H54 (cell line): ENCODE measurements around the gene ZNF530.

Experiments
- DNase-seq: peaks from one replicate; pipeline ENCODE4 v3.0.0; 2011; ENCODE audit warnings: low spot score, mixed read lengths; ENCODE audit not compliant: insufficient read length
- FAIRE-seq: peaks from 3 replicates; lab custom pipeline; 2011; peaks lifted over from hg19 to GRCh38; lab: Jason Lieb, UNC
- POLR2A ChIP-seq: IDR thresholded peaks from 2 replicates; pipeline ENCODE4 v1.6.1; 2011; ENCODE audit warnings: low read depth, mild to moderate bottlenecking, low read length

ZNF530 gene

DNA sequence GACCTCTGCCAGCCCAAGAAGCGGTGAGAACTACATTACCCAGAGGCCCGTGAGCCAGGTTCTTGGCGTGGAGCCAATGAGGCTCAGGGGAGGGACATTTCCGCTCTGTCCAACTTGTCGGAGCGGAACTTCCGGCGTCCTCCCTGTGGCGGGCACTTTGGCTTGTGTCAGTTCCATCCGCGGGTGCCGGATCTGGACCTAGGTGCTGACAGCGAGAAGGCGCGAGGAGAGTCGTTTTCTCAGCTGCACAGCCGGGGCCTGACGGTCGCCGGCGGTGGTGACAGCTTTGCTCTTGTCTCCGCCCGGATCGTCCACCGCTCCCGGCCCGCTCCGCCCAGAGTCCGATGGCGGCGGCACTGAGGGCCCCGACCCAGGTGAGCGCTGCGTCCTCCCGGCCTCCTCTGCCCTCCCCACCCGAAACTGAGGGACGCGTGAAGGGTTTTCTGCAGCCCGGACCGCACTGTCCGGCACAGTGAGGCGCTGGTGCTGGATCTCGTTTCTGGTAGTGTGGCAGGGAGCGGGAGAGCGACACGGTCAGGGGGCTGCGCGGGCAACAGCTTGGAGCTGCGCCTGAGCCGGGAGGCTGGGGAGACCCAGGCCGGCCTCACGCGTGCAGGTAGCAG, at the start of gene ZNF530:
ZNF530 (plus strand) TSS at position 125 of the 623 bp plus-strand sequence. CDS start 4,461 bp downstream, outside the sequence.
- TF ChIP-seq POLR2A: peak; percentile 87
- peak; percentile 45 for FAIRE-seq
- peak; percentile 96 for DNase-seq

GRCh38 chr19:57552432-57552831, 47.3 kb upstream of the ZNF530 start:
- DNase-seq (no peak), FAIRE-seq (no peak)
- TF ChIP-seq POLR2A: no peak

DNA sequence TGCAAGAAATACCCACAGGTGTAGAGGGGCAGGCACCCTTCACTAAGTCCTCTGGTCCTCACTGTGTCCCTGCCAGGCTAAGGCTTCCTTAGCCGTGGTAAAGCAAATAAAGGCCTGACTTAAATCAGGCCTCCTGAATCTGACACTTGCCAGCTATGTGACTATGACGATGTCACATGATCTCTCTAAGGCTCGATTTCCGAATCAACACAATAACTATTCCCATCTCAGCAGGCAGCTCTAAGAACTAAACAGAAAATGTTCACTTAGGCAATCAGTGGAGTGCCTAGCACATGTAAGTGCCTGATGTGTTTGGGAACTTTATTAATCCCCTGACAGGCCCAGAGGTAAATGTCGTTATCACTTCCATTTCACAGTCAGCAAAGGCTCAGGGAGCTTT, 42.0 kb upstream of the ZNF530 start:
- TF ChIP-seq POLR2A: no peak
- DNase-seq (no peak), FAIRE-seq (no peak)

DNA sequence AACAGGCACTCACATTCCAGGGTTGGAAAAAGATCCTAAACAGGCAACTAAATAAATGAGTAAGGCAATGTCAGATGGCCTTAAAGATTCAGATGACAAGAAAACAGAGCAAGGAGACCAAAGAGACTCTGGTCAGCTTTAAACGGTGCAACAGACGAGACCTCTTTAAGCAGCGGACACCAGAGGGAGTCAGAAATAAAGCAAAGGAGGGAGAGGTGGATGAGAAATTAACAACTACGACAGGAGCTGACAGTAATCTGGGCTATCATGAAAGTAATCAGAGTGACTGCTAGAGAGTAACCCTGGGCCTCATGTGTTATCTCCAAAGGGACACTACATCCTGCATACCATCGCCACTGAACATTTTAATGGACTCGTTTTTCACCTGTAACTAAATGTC, 41.2 kb upstream of the ZNF530 start:
- DNase-seq: no peak
- no peak for FAIRE-seq
- no peak for TF ChIP-seq POLR2A

DNA sequence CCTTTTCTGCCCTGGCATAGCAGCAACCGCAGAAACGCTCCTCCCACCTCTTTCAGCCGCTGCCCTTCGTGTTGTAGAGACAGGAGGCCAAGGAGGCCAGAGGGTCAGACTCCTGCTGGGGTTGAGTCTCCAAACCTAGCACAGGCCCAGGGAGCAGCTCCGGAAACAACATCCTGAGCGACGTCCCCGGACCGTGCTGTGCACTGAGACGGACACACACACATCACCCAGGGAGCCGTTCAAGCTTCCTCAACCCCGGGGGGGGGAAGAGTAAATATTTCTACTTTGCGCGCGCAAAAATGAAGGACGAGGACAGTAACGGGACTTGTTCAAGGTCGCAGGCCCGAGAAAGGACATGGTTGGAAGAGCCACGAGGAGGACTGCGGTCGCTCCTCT, 40.7 kb upstream of the ZNF530 start:
- 0 out of 2 replicates have a peak, but pooled peaks have one; percentile 14 for TF ChIP-seq POLR2A
- FAIRE-seq (no peak), DNase-seq (peak; percentile 87)

GRCh38 chr19:57559404-57560025, 40.2 kb upstream of the ZNF530 start, which contains the start of gene ZNF550:
Gene ZNF550, minus strand, starts transcription at chr19:57559863. Its CDS starts 181 bp downstream, at chr19:57559682.
- DNase-seq (peak; percentile 96), FAIRE-seq (peak; percentile 15)
- peak; percentile 93 for TF ChIP-seq POLR2A

GRCh38 chr19:57560049-57560491, 39.6 kb upstream of the ZNF530 start:
- FAIRE-seq (no peak), DNase-seq (peak; percentile 76)
- peak; percentile 56 for TF ChIP-seq POLR2A

GRCh38 chr19:57563547-57563946, 36.1 kb upstream of the ZNF530 start:
- TF ChIP-seq POLR2A: no peak
- DNase-seq (no peak), FAIRE-seq (no peak)

GRCh38 chr19:57566396-57567265, 33.1 kb upstream of the ZNF530 start:
- no peak for FAIRE-seq
- no peak for TF ChIP-seq POLR2A
- no peak for DNase-seq

GRCh38 chr19:57570707-57571106, 29.0 kb upstream of the ZNF530 start:
- TF ChIP-seq POLR2A: no peak
- no peak for FAIRE-seq
- DNase-seq: no peak

DNA sequence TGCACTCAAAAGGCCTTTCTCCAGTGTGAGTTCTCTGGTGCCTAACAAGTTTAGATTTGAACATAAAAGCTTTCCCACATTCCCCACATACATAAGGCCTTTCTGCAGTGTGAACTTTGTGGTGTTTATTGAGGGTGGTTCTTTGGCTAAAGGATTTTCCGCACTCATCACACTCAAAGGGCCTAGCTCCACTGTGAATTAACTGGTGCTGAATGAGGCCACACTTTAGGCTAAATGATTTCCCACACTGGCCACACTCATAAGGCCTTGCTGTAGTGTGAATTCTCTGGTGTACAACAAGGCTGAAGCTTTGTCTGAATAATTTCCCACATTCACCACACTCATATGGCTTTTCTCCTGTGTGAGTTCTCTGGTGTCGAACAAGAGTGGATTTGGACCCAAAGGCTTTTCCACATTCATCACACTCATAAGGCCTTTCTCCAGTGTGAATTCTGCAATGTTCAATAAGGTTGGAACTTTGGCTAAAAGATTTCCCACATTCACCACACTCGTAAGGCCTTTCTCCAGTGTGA, 27.2 kb upstream of the ZNF530 start:
- no peak for FAIRE-seq
- DNase-seq: no peak
- TF ChIP-seq POLR2A: no peak

DNA sequence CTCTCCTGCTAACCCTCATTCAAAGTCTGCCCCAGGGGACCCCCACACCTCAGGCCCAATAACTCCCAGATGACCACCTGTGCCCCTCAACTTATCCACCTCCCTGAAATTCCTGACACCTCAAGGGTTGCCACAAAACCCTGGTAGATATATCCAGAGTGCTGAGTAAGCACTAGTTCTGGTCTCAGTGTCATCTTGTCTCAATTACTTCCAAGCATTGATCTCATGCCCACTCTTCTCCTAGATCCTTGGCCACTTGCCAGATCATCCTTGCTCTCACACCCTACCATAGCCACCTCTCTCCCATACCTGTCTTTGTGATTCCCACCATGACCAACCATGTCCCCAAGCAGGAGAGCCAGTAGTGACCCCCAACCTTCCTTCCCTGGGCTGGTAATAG, 23.0 kb upstream of the ZNF530 start:
- DNase-seq (no peak), FAIRE-seq (no peak)
- no peak for TF ChIP-seq POLR2A

DNA sequence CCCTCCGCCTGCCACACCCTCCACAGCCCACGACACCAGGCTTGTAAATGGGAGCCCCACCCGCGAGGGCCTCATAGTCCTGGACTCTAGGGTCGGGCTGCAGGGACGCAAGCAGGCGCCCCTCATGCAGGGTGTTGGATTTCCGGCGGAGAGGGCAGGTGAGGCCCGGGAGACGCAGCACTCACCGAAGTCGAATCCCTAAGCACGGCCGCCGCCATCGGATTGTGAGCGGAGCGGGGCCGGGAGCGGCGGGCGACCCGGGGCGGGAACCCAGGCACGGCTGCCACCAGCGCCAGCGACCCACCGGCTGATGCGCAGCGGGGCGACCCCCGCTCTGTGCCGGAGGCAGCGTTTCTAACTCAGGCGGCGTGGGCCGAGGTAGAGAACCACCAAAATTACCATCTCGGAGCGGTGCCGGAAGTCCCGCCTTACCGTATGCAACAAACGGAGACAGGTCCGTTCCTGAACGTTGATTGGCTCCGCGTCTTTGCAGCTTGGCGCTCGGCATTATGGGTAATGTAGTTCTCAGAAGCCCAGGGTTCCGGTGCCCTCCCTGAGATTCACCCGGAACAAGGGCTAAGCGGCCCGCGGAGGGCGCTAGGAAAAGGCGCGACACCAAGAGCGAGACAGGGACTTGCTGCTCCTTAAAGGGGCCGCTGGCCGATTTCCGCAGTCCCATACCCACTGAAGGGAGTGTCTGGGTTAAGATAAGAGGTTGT, 21.0 kb upstream of the ZNF530 start, which contains the start of gene ZNF416:
ZNF416 (minus strand) TSS at position 425 of the 719 bp plus-strand sequence; CDS start at position 218, 207 bp downstream.
- FAIRE-seq (peak; percentile 62), DNase-seq (peak; percentile 99)
- TF ChIP-seq POLR2A: peak; percentile 55; the same call in 1 of the 2 replicates
